ENCODE results near the gene FOXP4.

DNA sequence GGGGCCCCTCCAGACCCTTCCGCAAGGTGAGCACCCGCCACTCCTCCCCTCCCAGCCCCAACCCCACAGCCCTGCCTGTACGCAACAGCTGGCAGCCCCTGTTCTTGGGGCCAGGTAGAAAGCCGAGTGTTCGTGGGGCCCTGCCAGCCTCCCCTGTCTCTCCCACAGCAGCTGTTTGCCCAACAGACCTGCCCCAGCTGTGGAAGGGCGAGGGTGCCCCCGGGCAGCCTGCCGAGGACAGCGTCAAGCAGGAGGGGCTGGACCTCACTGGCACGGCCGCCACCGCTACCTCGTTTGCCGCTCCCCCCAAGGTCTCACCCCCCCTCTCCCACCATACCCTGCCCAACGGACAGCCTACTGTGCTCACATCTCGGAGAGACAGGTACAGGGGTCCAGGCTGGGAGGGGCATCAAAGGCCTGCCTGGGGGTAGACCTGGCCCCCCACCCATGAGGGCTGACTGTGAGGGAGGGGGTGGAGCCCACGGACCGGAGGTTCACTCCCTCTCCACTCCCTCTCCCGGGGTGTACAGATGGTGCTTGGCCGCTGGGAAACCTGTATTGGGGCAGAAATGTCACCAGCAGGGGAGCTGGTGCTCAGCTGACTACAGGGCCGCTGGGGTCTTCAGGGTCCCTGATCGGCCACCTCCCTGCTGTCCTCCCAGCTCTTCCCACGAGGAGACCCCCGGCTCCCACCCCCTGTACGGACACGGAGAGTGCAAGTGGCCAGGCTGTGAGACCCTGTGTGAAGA, 41.1 kb downstream of the FOXP4 start:
- TF ChIP-seq YY1 (IDR thresholded peaks at IDR 0.05; ENCODE audit: low read depth) (no peak), GABPA (IDR thresholded peaks at IDR 0.05; ENCODE audit: low read depth) (no peak), SMC3 (IDR thresholded peaks at IDR 0.05; ENCODE audit: low read depth, low read length) (no peak), EZH2phosphoT487 (IDR thresholded peaks at IDR 0.05; ENCODE audit: borderline replicate concordance, low read depth) (no peak)
- TF ChIP-seq, protein P1, sequence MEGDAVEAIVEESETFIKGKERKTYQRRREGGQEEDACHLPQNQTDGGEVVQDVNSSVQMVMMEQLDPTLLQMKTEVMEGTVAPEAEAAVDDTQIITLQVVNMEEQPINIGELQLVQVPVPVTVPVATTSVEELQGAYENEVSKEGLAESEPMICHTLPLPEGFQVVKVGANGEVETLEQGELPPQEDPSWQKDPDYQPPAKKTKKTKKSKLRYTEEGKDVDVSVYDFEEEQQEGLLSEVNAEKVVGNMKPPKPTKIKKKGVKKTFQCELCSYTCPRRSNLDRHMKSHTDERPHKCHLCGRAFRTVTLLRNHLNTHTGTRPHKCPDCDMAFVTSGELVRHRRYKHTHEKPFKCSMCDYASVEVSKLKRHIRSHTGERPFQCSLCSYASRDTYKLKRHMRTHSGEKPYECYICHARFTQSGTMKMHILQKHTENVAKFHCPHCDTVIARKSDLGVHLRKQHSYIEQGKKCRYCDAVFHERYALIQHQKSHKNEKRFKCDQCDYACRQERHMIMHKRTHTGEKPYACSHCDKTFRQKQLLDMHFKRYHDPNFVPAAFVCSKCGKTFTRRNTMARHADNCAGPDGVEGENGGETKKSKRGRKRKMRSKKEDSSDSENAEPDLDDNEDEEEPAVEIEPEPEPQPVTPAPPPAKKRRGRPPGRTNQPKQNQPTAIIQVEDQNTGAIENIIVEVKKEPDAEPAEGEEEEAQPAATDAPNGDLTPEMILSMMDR (IDR thresholded peaks at IDR 0.05): no peak
- TF ChIP-seq, protein P2, sequence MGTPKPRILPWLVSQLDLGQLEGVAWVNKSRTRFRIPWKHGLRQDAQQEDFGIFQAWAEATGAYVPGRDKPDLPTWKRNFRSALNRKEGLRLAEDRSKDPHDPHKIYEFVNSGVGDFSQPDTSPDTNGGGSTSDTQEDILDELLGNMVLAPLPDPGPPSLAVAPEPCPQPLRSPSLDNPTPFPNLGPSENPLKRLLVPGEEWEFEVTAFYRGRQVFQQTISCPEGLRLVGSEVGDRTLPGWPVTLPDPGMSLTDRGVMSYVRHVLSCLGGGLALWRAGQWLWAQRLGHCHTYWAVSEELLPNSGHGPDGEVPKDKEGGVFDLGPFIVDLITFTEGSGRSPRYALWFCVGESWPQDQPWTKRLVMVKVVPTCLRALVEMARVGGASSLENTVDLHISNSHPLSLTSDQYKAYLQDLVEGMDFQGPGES (IDR thresholded peaks at IDR 0.05; ENCODE audit: low read depth, low read length): no peak
- TF ChIP-seq, protein P3, sequence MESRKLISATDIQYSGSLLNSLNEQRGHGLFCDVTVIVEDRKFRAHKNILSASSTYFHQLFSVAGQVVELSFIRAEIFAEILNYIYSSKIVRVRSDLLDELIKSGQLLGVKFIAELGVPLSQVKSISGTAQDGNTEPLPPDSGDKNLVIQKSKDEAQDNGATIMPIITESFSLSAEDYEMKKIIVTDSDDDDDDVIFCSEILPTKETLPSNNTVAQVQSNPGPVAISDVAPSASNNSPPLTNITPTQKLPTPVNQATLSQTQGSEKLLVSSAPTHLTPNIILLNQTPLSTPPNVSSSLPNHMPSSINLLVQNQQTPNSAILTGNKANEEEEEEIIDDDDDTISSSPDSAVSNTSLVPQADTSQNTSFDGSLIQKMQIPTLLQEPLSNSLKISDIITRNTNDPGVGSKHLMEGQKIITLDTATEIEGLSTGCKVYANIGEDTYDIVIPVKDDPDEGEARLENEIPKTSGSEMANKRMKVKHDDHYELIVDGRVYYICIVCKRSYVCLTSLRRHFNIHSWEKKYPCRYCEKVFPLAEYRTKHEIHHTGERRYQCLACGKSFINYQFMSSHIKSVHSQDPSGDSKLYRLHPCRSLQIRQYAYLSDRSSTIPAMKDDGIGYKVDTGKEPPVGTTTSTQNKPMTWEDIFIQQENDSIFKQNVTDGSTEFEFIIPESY (IDR thresholded peaks at IDR 0.05; ENCODE audit: borderline replicate concordance, low read depth): no peak
- TF ChIP-seq, protein P4, sequence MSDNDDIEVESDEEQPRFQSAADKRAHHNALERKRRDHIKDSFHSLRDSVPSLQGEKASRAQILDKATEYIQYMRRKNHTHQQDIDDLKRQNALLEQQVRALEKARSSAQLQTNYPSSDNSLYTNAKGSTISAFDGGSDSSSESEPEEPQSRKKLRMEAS (IDR thresholded peaks at IDR 0.05; ENCODE audit: low read depth): no peak
